HG03575 (cell line): ENCODE results near the gene FAM219A.
"Not testable (repeated sequence)": the region's sequence is repeated elsewhere in the genome, so short reads cannot be mapped to it uniquely, and the experiment has no call there.

Experiments used
- ATAC-seq: cut with Tn5 transposase; IDR thresholded peaks from one replicate; pipeline ENCODE4 v1.9.1; 2021; ENCODE audit not compliant: unreplicated experiment, insufficient number of reproducible peaks, low FRiP score; ENCODE audit errors: extremely low read depth

Gene FAM219A

GRCh38 chr9:34490360-34490759 is 32.0 kb upstream of the FAM219A start:
- ATAC-seq, result no peak

- no peak for ATAC-seq
Measured at GRCh38 chr9:34486572-34486971, 28.2 kb upstream of the FAM219A start.

GRCh38 chr9:34485822-34486221 is 27.5 kb upstream of the FAM219A start:
- no peak for ATAC-seq

GRCh38 chr9:34484678-34485077 is 26.3 kb upstream of the FAM219A start:
- ATAC-seq, result no peak

- ATAC-seq, result not testable (repeated sequence)
Measured at GRCh38 chr9:34482746-34483145, 24.4 kb upstream of the FAM219A start.

- ATAC-seq, result not testable (repeated sequence)
Measured at GRCh38 chr9:34481620-34482019, 23.2 kb upstream of the FAM219A start.

- no peak for ATAC-seq
Measured at GRCh38 chr9:34479431-34479866, 21.1 kb upstream of the FAM219A start.

- ATAC-seq, result no peak
Measured at GRCh38 chr9:34477541-34477940, 19.2 kb upstream of the FAM219A start.

- no peak for ATAC-seq
Measured at GRCh38 chr9:34475097-34475496, 16.7 kb upstream of the FAM219A start.

- no peak for ATAC-seq
Measured at GRCh38 chr9:34465468-34465867, 7.1 kb upstream of the FAM219A start.

GRCh38 chr9:34464571-34464970 is 6.2 kb upstream of the FAM219A start:
- ATAC-seq, result no peak

- ATAC-seq, result no peak
Measured at GRCh38 chr9:34463901-34464232, 5.5 kb upstream of the FAM219A start.

- ATAC-seq, result no peak
Measured at GRCh38 chr9:34463098-34463900, 4.9 kb upstream of the FAM219A start.

- ATAC-seq, result no peak
Measured at GRCh38 chr9:34459941-34460340, 1.6 kb upstream of the FAM219A start.

- no peak for ATAC-seq
Measured at GRCh38 chr9:34459356-34459755, 986 bp upstream of the FAM219A start.

GRCh38 chr9:34458959-34459340 is 580 bp upstream of the FAM219A start:
- ATAC-seq, result no peak

- ATAC-seq, result no peak
Measured at GRCh38 chr9:34457266-34458012, 931 bp downstream of the FAM219A start.

GRCh38 chr9:34456746-34457145 is 1.6 kb downstream of the FAM219A start:
- no peak for ATAC-seq

- ATAC-seq, result no peak
Measured at GRCh38 chr9:34456151-34456550, 2.2 kb downstream of the FAM219A start.

GRCh38 chr9:34454571-34455065 is 3.8 kb downstream of the FAM219A start:
- ATAC-seq, result no peak
